K562 (cell line): ENCODE results near the gene HNRNPA3. TPM values are rescaled to one million over a fixed set of nuclear protein-coding genes. Genes with fewer than 3 reads are reported as not detected.

ENCODE experiments used
- ATAC-seq: fragments of 200-7000 bp; cut with Tn5 transposase; 3 replicates; pipeline ENCODE4 v1.9.1; 2020; ENCODE audit warnings: moderate library complexity
- BruUV-seq: library from RNA; stranded (reverse); fragments of 400-500 nt; replicated peaks from 2 replicates; lab custom pipeline; 2021; lab: Mats Ljungman, UMichigan
- CTCF ChIA-PET: fragments of 300-600 bp; formaldehyde crosslinking; extraction: SDS; loops from one replicate; lab custom pipeline; 2021; ENCODE audit warnings: low intra/inter-chr PET ratio; lab: Yijun Ruan, JAX
- POLR2A ChIA-PET: fragments of 300-600, 350-650 bp; sonication (Branson Sonifier 250); formaldehyde crosslinking; extraction: SDS; loops from one replicate; lab custom pipeline; 2021; ENCODE audit warnings: antibody characterized with exemption, inconsistent platforms; lab: Yijun Ruan, JAX
- DNase-seq, 4 experiments: peaks; one replicate each; pipeline versions ENCODE4 v3.0.0 to v3.0.0-alpha.2; 2011 to 2018; ENCODE audit warnings: low spot score in 3 of 4, mixed read lengths in 3 of 4; ENCODE audit errors: extremely low read depth in 1 of 4
- FAIRE-seq: peaks from 2 replicates; lab custom pipeline; 2011; peaks lifted over from hg19 to GRCh38; lab: Jason Lieb, UNC
- H2AFZ ChIP-seq: 2 replicates; pipeline ENCODE4 v1.6.0; 2011; ENCODE audit warnings: low read depth, low read length, control low read depth, inconsistent platforms
- H3K27ac ChIP-seq: fragments of 200-600 bp; 3 replicates; pipeline ENCODE4 v1.8.0; 2011; ENCODE audit warnings: low read depth, mild to moderate bottlenecking, control low read depth, inconsistent platforms, low read length, moderate library complexity, mixed read lengths; ENCODE audit errors: extremely low read depth
- H3K27me3 ChIP-seq, 2 experiments: fragments of 300-600 bp in 1 of 2; 2 replicates in 1 of 2; 3 replicates in 1 of 2; pipeline versions ENCODE4 v1.6.0 to v1.8.0; 2011; ENCODE audit warnings: inconsistent platforms in 2 of 2, low read length in 2 of 2, mild to moderate bottlenecking in 1 of 2, mixed read lengths in 1 of 2, moderate library complexity in 1 of 2; ENCODE audit not compliant: control insufficient read depth in 2 of 2, insufficient read depth in 2 of 2
- H3K36me3 ChIP-seq: fragments of 300-600 bp; 3 replicates; pipeline ENCODE4 v1.8.0; 2011; ENCODE audit warnings: mild to moderate bottlenecking, low read length, inconsistent platforms; ENCODE audit not compliant: control insufficient read depth, insufficient read depth
- H3K4me1 ChIP-seq, 2 experiments: fragments of 200-600 bp in 1 of 2; replicated peaks in 1 of 2; 2 replicates in 1 of 2; 3 replicates in 1 of 2; pipeline versions ENCODE4 v1.5.1 to v1.8.0; 2011; ENCODE audit warnings: inconsistent platforms in 2 of 2, low read length in 2 of 2, mild to moderate bottlenecking in 1 of 2, mixed read lengths in 1 of 2, moderate library complexity in 1 of 2; ENCODE audit not compliant: control insufficient read depth in 2 of 2, insufficient read depth in 2 of 2
- H3K4me2 ChIP-seq: 2 replicates; pipeline ENCODE4 v1.6.1; 2011; ENCODE audit warnings: low read length, control low read depth, inconsistent platforms, mixed read lengths; ENCODE audit not compliant: insufficient read depth
- H3K4me3 ChIP-seq: fragments of 200-600 bp; sonication (generic), shearing (Covaris generic); 2 replicates; pipeline ENCODE4 v1.5.1; 2016; ENCODE audit warnings: control low read depth, inconsistent platforms
- H3K79me2 ChIP-seq: fragments of 200-600 bp; 3 replicates; pipeline ENCODE4 v1.8.0; 2011; ENCODE audit warnings: low read length, inconsistent platforms; ENCODE audit not compliant: control insufficient read depth, insufficient read depth
- H3K9ac ChIP-seq, 2 experiments: 2 replicates each; pipeline versions ENCODE4 v1.6.0 to v1.6.1; 2011; ENCODE audit warnings: low read depth in 2 of 2, low read length in 2 of 2, control low read depth in 1 of 2, inconsistent platforms in 1 of 2, mild to moderate bottlenecking in 1 of 2, mixed read lengths in 1 of 2; ENCODE audit not compliant: insufficient read depth in 1 of 2
- H3K9me1 ChIP-seq: one replicate; pipeline ENCODE4 v1.6.0; 2011; ENCODE audit warnings: inconsistent platforms, mild to moderate bottlenecking, low read length, moderate library complexity; ENCODE audit not compliant: control insufficient read depth, insufficient read depth
- H3K9me3 ChIP-seq: replicated peaks from 2 replicates; pipeline ENCODE4 v1.5.1; 2011; ENCODE audit warnings: low read depth, low read length, inconsistent platforms; ENCODE audit not compliant: control insufficient read depth, insufficient read depth
- H4K20me1 ChIP-seq: replicated peaks from 2 replicates; pipeline ENCODE4 v1.6.1; 2011; ENCODE audit warnings: low read length, inconsistent platforms, mixed read lengths; ENCODE audit not compliant: control insufficient read depth, insufficient read depth
- CEBPG ChIP-seq, 3 experiments: fragments of 200-800 bp in 1 of 3; sonication (Bioruptor generic) in 1 of 3; sonication (generic) in 1 of 3; formaldehyde crosslinking in 1 of 3; IDR thresholded peaks in 2 of 3; conservative IDR thresholded peaks in 1 of 3; 2 replicates each; pipeline versions ENCODE4 v1.6.1 to v1.8.0; 2016 to 2022; ENCODE audit warnings: missing compliant biosample characterization in 2 of 3, missing genetic modification characterization in 2 of 3, mild to moderate bottlenecking in 1 of 3, missing genetic modification reagents in 1 of 3
- GABPA ChIP-seq: fragments of 200-800 bp; sonication (Bioruptor generic); conservative IDR thresholded peaks from 2 replicates; pipeline ENCODE4 v1.6.1; 2016; ENCODE audit warnings: low read depth, missing genetic modification characterization, missing compliant biosample characterization
- MIER1 ChIP-seq: fragments of 450-650 bp; IDR thresholded peaks from 2 replicates; pipeline ENCODE4 v1.6.1; 2016; ENCODE audit warnings: antibody characterized with exemption, mild to moderate bottlenecking, low read depth
- ZBTB5 ChIP-seq: fragments of 450-650 bp; IDR thresholded peaks from 2 replicates; pipeline ENCODE4 v1.6.1; 2017; ENCODE audit warnings: antibody characterized with exemption
- WGBS: fragments of 100-300 bp; shearing (Covaris generic); methylation state at CpG from one replicate; pipeline ENCODE4 v1.1.6; 2016; ENCODE audit warnings: low coverage, mixed read lengths; ENCODE audit not compliant: insufficient coverage; ENCODE audit errors: missing lambda C conversion rate; 5-methylcytosine and 5-hydroxymethylcytosine counted together
- in situ Hi-C: fragments of 300-500 bp; cut with MboI; formaldehyde crosslinking; loops from 4 replicates; pipeline ENCODE4 v1.15.0; 2018; ENCODE audit warnings: inconsistent platforms, mixed read lengths
- intact Hi-C: fragments of 100-400 bp; cut with micrococcal nuclease; formaldehyde crosslinking; loops from 2 replicates; pipeline ENCODE4 v1.14.2; 2022
- polyA plus RNA-seq, 8 experiments: library from polyadenylated mRNA; depleted of rRNA in 4 of 8; stranded (reverse) in 5 of 8; unstranded in 3 of 8; fragments of >200 nt; fragmentation: Nextera tagmentation in 2 of 8; fragmentation: Illumina TruSeq in 1 of 8; extraction: Ambion mirVana in 2 of 8; extraction: Trizol in 1 of 8; gene quantifications; 2 replicates each; pipeline versions ENCODE4 v1.2.1 to v1.2.3, GENCODE V29; 2011 to 2014; ENCODE audit warnings: inconsistent platforms in 1 of 8, missing spikeins in 1 of 8
- total RNA-seq, 7 experiments: library from RNA; depleted of rRNA in 6 of 7; stranded (reverse); fragments of >200 nt in 6 of 7; fragmentation: Illumina TruSeq in 2 of 7; extraction: Trizol in 2 of 7; gene quantifications; 2 replicates each; pipeline versions ENCODE4 v1.2.1 to v1.2.3, GENCODE V29; 2011 to 2021; ENCODE audit warnings: low replicate concordance in 1 of 7

HNRNPA3 gene
- total and polyA plus RNA-seq, 9 of the 15 experiments (the other 6 are each of a cell fraction or from before 2014, with no cell fraction given): 72.8 to 428 (median 192) TPM

GRCh38 chr2:177183860-177184259, 28.7 kb upstream of the HNRNPA3 start:
- ATAC-seq: no peak
- no peak for FAIRE-seq
- BruUV-seq: no TSS peak

GRCh38 chr2:177184606-177185005, 28.0 kb upstream of the HNRNPA3 start:
- CTCF ChIA-PET: interaction anchor here (0.7 kb wide), 1 partner anchor 10 kb away, joined by 3 read pairs; no protein-coding TSS in a partner anchor
- ATAC-seq (no peak), DNase-seq (no peak), FAIRE-seq (no peak)
- Histone ChIP-seq H2AFZ (no peak overlapping the region), H3K9ac (no peak overlapping the region), H3K4me2 (no peak overlapping the region), H3K9me1 (no peaks in the 10 kb centered on the region), H4K20me1 (no peaks in the 10 kb centered on the region), H3K79me2 (no peaks in the 10 kb centered on the region), H3K36me3 (no peaks in the 10 kb centered on the region), H3K27ac (no peak overlapping the region), H3K27me3 (no peaks in the 10 kb centered on the region), H3K4me1 (peaks cover 0 to 8% of the 10 kb centered on the region in 2 experiments; a peak in 4 of 5 replicates), H3K9me3 (no peaks in the 10 kb centered on the region; the same call in 1 of the 2 replicates), H3K4me3 (no peak overlapping the region)
- BruUV-seq: no TSS peak
- in situ Hi-C loops (no loop called here), intact Hi-C loops (no loop called here)
- POLR2A ChIA-PET: interaction anchor here (1.3 to 1.6 kb wide), 4 partner anchors 10 to 28 kb away, joined by 4 to 5 read pairs (median 4); partner anchors contain the start of gene HNRNPA3
- WGBS: 33% methylated on average over 1 of the region's 1 CpG
- TF ChIP-seq ZBTB5 (no peak), GABPA (no peak)

More at GRCh38 chr2:177183860-177184259, 28.7 kb upstream of the HNRNPA3 start:
- Histone ChIP-seq H3K27ac (no peak overlapping the region), H3K4me2 (no peak overlapping the region), H2AFZ (no peak overlapping the region), H3K4me3 (no peak overlapping the region), H3K27me3 (no peaks in the 10 kb centered on the region), H3K9me3 (no peaks in the 10 kb centered on the region; the same call in 1 of the 2 replicates), H3K9me1 (no peaks in the 10 kb centered on the region), H4K20me1 (no peaks in the 10 kb centered on the region), H3K36me3 (no peaks in the 10 kb centered on the region), H3K9ac (no peak overlapping the region), H3K79me2 (no peaks in the 10 kb centered on the region), H3K4me1 (peaks cover 0 to 8% of the 10 kb centered on the region in 2 experiments; a peak in 4 of 5 replicates)
- intact Hi-C loops: no loop called here
- ChIA-PET POLR2A (interaction anchor here (0.8 kb wide), 1 partner anchor 19 kb away, joined by 4 read pairs; no protein-coding TSS in a partner anchor), CTCF (no interaction called here)
- no peak for TF ChIP-seq MIER1
- TF ChIP-seq CEBPG (CRISPR knock-in tag; IDR thresholded peaks at IDR 0.05): no peak
- TF ChIP-seq CEBPG (tag; conservative IDR thresholded peaks at IDR 0.05 in 1 of 2, IDR thresholded peaks at IDR 0.05 in 1 of 2): 0 out of 4 replicates have a peak, but pooled peaks of 1 of the 2 experiments have one; percentile 30
- in situ Hi-C loops: no loop called here
- DNase-seq: no peak
